Activated T-cell treated with anti-CD3 and anti-CD28 coated beads, Interleukin-2, amount 50 U/mL, for 4 hours (primary cell): ENCODE measurements around the gene C1orf115. TPM values are rescaled to one million over a fixed set of nuclear protein-coding genes. Genes with fewer than 3 reads are reported as not detected.
"Not testable (repeated sequence)": the region's sequence is repeated elsewhere in the genome, so short reads cannot be mapped to it uniquely, and the experiment has no call there.

Experiments
- ATAC-seq, 2 donors: fragments of 200-7000 bp; cut with Tn5 transposase; one replicate each; pipeline ENCODE4 v1.10.0; 2021
- DNase-seq: peaks from one replicate; pipeline ENCODE4 v3.0.0-alpha.2; 2020
- H3K27me3 Mint-ChIP-seq: one replicate; pipeline ENCODE4 v1.8.0; 2021; ENCODE audit warnings: low read depth, mixed read lengths
- H3K36me3 Mint-ChIP-seq: one replicate; pipeline ENCODE4 v1.8.0; 2022; ENCODE audit warnings: mixed read lengths; ENCODE audit not compliant: insufficient read depth
- H3K4me1 Mint-ChIP-seq: one replicate; pipeline ENCODE4 v1.8.0; 2021; ENCODE audit warnings: low read depth, mixed read lengths
- H3K4me3 Mint-ChIP-seq: one replicate; pipeline ENCODE4 v1.8.0; 2021; ENCODE audit warnings: mild to moderate bottlenecking, moderate library complexity, mixed read lengths
- H3K9me3 Mint-ChIP-seq: one replicate; pipeline ENCODE4 v1.8.0; 2021; ENCODE audit warnings: mixed read lengths
- total RNA-seq, 3 donors: library from RNA; stranded (reverse); gene quantifications; one replicate each; pipeline ENCODE4 v1.2.1, GENCODE V29; 2021

The C1orf115 gene
- total RNA-seq, 3 donors from 2014 or later, result 0.18 to 0.27 (median 0.18) TPM

DNA sequence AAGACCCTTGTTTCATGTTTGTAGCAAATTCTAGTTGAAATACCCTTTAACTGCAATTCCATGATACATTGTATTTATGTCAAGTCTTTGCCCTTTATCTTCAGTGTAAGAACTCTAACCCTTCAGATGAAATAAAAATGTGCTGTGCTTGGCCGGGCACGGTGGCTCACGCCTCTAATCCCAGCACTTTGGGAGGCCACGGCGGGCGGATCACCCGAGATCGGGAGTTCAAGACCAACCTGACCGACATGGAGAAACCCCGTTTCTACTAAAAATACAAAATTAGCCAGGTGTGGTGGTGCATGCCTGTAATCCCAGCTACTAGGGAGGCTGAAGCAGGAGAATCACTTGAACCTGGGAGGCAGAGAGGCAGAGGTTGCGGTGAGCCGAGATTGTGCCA lies 6.4 kb upstream of the C1orf115 start:
- H3K4me3 Mint-ChIP-seq, H3K27me3 Mint-ChIP-seq, H3K36me3 Mint-ChIP-seq, DNase-seq, H3K9me3 Mint-ChIP-seq, ATAC-seq, H3K4me1 Mint-ChIP-seq: not testable (repeated sequence)

- Mint-ChIP-seq H3K27me3 (peaks cover 4% of the 10 kb centered on the region), H3K36me3 (no peaks in the 10 kb centered on the region), H3K9me3 (no peaks in the 10 kb centered on the region), H3K4me3 (no peak overlapping the region), H3K4me1 (peaks cover 5% of the 10 kb centered on the region)
- ATAC-seq, result no peak
- DNase-seq, result no peak
These were observed 5.3 kb upstream of the C1orf115 start for GRCh38 chr1:220684890-220685289.

DNA sequence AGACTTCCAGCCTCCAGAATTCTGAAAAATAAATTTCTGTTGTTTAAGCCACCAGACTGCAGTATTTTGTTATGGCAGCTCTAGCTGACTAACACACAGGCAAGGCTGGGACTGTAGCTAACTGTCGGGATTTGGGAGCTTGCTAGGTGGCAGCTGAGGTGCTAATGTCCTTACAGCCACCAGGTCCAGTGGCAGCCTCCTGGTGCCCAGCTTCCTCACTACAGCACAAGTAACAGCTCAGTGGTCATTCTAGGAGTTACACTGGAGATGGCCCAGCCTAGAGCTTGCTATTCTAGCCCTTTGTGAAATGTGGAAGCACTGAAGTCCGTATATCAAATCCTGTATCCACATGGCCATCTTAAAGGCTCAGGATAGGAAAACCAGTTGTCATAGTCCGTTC lies 4.3 kb upstream of the C1orf115 start:
- Mint-ChIP-seq H3K9me3 (no peaks in the 10 kb centered on the region), H3K27me3 (peaks cover 6% of the 10 kb centered on the region), H3K36me3 (no peaks in the 10 kb centered on the region), H3K4me3 (no peak overlapping the region), H3K4me1 (peaks cover 8% of the 10 kb centered on the region)
- ATAC-seq (no peak), DNase-seq (no peak)

GRCh38 chr1:220687809-220688208 lies 2.4 kb upstream of the C1orf115 start:
- H3K27me3 Mint-ChIP-seq, result peaks cover 14% of the 10 kb centered on the region
- H3K4me3 Mint-ChIP-seq, result no peak overlapping the region
- peaks cover 9% of the 10 kb centered on the region for H3K4me1 Mint-ChIP-seq
- DNase-seq (no peak), ATAC-seq (no peak)
- no peaks in the 10 kb centered on the region for H3K9me3 Mint-ChIP-seq
- no peaks in the 10 kb centered on the region for H3K36me3 Mint-ChIP-seq

DNA sequence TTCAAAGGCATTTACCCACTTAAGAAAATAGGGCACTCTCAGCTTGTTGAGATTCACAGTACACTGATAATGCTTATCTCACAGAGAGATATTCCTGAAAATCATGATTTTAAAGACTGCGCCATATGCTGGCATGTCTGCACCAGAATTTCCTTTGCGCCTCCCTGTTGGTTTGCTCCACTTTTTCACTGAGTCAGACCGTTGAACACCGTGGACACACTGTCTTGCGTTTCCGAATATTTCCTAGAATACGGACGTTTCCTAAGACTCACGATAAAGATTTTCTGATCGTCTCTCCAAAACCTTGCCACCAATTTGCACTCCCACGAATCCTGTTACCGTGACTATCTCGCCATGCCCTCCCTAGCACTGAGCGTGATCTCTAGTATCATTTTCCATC lies 497 bp upstream of the C1orf115 start:
- DNase-seq, result no peak
- ATAC-seq, result no peak
- Mint-ChIP-seq H3K36me3 (no peaks in the 10 kb centered on the region), H3K4me3 (peak overlapping the region; percentile 82), H3K4me1 (peaks cover 9% of the 10 kb centered on the region), H3K9me3 (no peaks in the 10 kb centered on the region), H3K27me3 (peaks cover 14% of the 10 kb centered on the region)

- Mint-ChIP-seq H3K36me3 (no peaks in the 10 kb centered on the region), H3K4me1 (peaks cover 9% of the 10 kb centered on the region), H3K27me3 (peaks cover 14% of the 10 kb centered on the region), H3K9me3 (no peaks in the 10 kb centered on the region), H3K4me3 (peak overlapping the region; percentile 58)
- DNase-seq (no peak), ATAC-seq (no peak)
These were observed 1.0 kb downstream of the C1orf115 start for GRCh38 chr1:220691053-220691684.

DNA sequence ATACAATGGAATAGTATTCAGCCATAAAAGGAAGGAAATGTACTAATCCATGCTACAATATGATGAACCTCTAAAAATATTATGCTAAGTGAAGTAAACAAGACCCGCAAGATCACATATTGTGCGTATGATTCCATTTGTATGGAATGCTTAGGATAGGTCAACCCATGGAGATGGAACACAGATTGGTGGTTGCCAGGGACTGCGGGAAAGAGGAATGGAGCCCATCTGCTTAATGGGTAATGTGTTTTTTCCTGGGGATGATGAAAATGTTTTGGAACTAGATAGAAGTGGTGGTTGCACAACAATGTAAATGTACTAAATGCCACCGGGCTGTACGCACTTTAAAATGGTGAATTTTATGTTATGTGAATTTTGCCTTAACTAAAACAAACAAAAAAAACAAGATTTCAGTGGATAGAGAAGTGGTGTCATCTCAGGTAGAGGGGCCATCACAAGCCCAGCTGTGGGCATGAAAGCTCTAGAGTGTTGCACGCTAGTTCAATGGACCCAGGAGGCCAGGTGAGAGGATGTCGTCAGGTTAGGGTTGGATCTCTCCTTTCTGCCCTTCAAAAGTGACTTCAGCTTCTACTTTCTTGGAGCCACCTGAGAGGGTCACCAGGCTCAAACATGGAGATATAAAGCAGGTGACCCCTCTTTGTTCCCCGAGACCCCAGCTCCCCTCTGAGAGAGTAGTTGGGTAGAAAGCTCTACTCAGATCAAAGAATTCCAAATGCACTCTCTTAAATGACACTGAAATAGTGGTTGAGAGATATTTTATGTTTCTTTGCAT lies 2.5 kb downstream of the C1orf115 start:
- Mint-ChIP-seq H3K4me3 (no peak overlapping the region), H3K36me3 (no peaks in the 10 kb centered on the region), H3K9me3 (no peaks in the 10 kb centered on the region), H3K27me3 (peaks cover 14% of the 10 kb centered on the region), H3K4me1 (peaks cover 9% of the 10 kb centered on the region)
- DNase-seq, result no peak
- no peak for ATAC-seq

GRCh38 chr1:220694866-220695382 lies 4.8 kb downstream of the C1orf115 start:
- DNase-seq, result no peak
- H3K27me3 Mint-ChIP-seq, result peaks cover 12% of the 10 kb centered on the region
- no peaks in the 10 kb centered on the region for H3K36me3 Mint-ChIP-seq
- ATAC-seq, result no peak
- H3K4me1 Mint-ChIP-seq, result peaks cover 6% of the 10 kb centered on the region
- H3K9me3 Mint-ChIP-seq, result no peaks in the 10 kb centered on the region
- H3K4me3 Mint-ChIP-seq, result no peak overlapping the region

DNA sequence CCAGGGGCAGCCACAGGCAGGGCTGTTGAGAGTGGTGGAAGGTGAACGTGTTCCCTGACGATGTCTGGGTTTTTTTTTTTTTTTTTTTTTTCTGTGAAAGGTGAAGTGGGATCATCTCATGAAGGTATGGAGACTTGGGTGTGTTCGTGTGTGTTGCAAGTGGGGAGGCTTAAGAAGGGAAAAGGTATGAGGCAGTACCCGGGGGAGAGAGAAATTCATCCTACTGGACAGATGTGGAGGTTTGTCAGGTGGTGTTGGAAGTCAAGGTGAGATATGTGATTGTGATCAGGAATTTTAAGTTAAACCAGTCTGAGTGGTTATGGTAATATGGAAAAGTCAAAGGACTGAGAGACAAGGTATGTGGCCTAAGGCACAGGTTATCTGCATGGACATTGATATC lies 5.3 kb downstream of the C1orf115 start:
- no peaks in the 10 kb centered on the region for H3K36me3 Mint-ChIP-seq
- H3K4me1 Mint-ChIP-seq, result peaks cover 4% of the 10 kb centered on the region
- DNase-seq (no peak), ATAC-seq (no peak)
- H3K4me3 Mint-ChIP-seq, result no peak overlapping the region
- H3K9me3 Mint-ChIP-seq, result no peaks in the 10 kb centered on the region
- H3K27me3 Mint-ChIP-seq, result peaks cover 11% of the 10 kb centered on the region

DNA sequence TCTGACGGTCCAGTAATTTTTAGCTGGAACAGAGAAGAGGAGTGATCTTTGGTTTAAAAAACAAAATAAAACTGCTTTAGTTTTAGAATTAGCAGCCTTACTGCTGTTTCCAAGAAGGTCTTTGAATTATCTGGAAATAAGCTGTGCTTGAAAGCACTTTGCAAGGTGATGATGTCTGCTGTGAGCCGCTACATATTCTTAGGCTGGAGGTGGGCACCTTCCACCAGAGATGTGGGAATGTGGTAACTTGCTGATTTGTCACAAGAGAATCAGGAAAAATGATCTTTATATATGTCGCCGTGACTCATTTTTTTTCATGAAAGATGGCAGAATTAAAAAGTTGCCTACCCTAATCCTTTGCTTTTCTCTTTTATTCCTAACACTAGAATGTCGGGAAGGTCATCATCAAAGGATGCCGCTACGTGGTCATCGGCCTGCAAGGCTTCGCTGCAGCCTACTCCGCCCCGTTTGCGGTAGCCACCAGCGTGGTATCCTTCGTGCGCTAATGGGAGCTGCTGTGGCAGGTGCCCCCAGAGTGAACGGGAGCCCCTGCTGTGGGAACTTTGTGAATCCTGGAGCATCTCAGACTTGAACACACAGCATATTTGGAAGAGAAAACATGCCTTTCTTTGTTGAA lies 6.2 kb downstream of the C1orf115 start:
- Mint-ChIP-seq H3K36me3 (no peaks in the 10 kb centered on the region), H3K4me3 (no peak overlapping the region), H3K9me3 (no peaks in the 10 kb centered on the region), H3K27me3 (peaks cover 6% of the 10 kb centered on the region), H3K4me1 (peaks cover under 1% of the 10 kb centered on the region)
- DNase-seq, result no peak
- ATAC-seq, result no peak

DNA sequence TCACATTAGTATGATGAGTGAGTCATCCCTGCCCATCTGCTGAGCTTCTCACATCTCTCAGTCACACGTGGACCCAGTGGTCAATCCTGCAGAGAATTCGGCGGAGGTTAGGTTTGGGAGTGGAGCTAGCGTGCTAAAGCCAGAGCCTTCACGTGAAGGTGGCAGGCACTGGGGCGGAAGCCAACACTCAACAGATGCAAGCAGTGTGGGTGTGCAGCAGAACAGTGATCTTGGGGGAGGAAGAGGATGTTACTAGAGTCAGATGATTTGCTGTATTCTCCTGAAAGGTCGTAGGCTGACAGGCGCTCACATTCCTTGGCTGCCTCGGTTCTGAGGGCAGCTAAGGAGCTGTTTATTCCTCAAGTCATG lies 6.7 kb downstream of the C1orf115 start:
- ATAC-seq, result no peak

GRCh38 chr1:220697326-220697725 lies 7.2 kb downstream of the C1orf115 start:
- H3K4me1 Mint-ChIP-seq, result no peaks in the 10 kb centered on the region
- no peak for ATAC-seq
- no peaks in the 10 kb centered on the region for H3K36me3 Mint-ChIP-seq
- H3K9me3 Mint-ChIP-seq, result no peaks in the 10 kb centered on the region
- DNase-seq, result no peak
- H3K27me3 Mint-ChIP-seq, result peaks cover 7% of the 10 kb centered on the region
- no peak overlapping the region for H3K4me3 Mint-ChIP-seq

More for the DNA sequence above, 6.7 kb downstream of the C1orf115 start:
- peaks cover 4% of the 10 kb centered on the region for H3K27me3 Mint-ChIP-seq
- no peaks in the 10 kb centered on the region for H3K36me3 Mint-ChIP-seq
- H3K4me1 Mint-ChIP-seq, result no peaks in the 10 kb centered on the region
- H3K9me3 Mint-ChIP-seq, result no peaks in the 10 kb centered on the region
- DNase-seq, result no peak
- H3K4me3 Mint-ChIP-seq, result no peak overlapping the region

GRCh38 chr1:220698607-220699016 lies 8.4 kb downstream of the C1orf115 start:
- Mint-ChIP-seq H3K27me3 (peaks cover 12% of the 10 kb centered on the region), H3K36me3 (no peaks in the 10 kb centered on the region), H3K4me3 (no peak overlapping the region), H3K9me3 (no peaks in the 10 kb centered on the region), H3K4me1 (no peaks in the 10 kb centered on the region)
- no peak for DNase-seq
- ATAC-seq, result no peak

DNA sequence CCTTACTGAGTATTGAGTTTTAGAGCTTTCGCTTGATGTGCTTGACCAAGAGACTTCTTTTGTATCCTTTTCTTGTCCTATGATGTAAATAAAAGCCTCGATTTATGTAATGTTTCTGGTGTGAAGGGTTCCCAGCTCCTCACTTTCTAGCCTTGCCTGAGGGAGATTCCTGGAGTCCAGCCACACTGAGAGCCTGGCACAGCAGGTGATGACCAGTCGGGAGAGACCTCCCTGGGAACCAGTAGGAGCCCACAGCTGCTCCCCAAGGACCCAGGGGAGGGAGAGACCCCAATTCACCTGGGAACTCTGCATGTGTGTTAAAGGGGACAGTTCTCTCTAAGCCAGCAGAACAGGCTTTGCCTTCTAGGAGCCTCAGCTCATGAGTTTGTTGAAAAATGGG lies 8.9 kb downstream of the C1orf115 start:
- ATAC-seq (no peak), DNase-seq (no peak)
- Mint-ChIP-seq H3K27me3 (peaks cover 14% of the 10 kb centered on the region), H3K4me1 (no peaks in the 10 kb centered on the region), H3K4me3 (no peak overlapping the region), H3K9me3 (no peaks in the 10 kb centered on the region), H3K36me3 (no peaks in the 10 kb centered on the region)
